ENCODE measurements around the gene CACNA1G.

The CACNA1G gene

DNA sequence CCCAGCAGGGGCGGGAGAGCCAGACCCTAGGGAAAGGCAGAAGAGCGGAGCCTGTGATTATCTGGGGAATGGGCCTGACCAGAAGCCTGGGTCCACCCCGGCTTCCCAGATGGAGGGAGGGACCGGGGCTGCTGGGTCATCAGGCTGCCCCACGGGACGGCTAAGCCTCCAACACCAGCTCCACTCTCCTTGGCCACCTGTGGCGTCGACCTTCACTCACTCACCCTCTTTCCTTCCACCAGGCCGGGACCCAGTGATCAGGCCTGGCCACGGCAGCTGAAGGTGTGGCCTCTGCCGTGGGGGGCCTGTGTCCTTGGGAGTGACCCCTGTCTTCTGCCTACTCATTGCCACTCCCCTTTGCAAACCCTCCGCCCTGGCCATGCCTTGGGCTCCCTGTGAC is 51.8 kb downstream of the CACNA1G start:
- Histone ChIP-seq H3K36me3 (ENCODE audit: control insufficient read depth, insufficient read depth, low read length) (no peaks in the 10 kb centered on the region), H3K27me3 (replicated peaks; ENCODE audit: control insufficient read depth, insufficient read depth, low read length) (peaks cover 1% of the 10 kb centered on the region), H3K4me3 (replicated peaks; ENCODE audit: low read depth, low read length) (no peak overlapping the region)
- TF ChIP-seq CTCF (IDR thresholded peaks at IDR 0.05; ENCODE audit: insufficient read depth, low read length, poor library complexity, severe bottlenecking): no peak
- no peak for DNase-seq (ENCODE audit: extremely low read depth, insufficient read length)

DNA sequence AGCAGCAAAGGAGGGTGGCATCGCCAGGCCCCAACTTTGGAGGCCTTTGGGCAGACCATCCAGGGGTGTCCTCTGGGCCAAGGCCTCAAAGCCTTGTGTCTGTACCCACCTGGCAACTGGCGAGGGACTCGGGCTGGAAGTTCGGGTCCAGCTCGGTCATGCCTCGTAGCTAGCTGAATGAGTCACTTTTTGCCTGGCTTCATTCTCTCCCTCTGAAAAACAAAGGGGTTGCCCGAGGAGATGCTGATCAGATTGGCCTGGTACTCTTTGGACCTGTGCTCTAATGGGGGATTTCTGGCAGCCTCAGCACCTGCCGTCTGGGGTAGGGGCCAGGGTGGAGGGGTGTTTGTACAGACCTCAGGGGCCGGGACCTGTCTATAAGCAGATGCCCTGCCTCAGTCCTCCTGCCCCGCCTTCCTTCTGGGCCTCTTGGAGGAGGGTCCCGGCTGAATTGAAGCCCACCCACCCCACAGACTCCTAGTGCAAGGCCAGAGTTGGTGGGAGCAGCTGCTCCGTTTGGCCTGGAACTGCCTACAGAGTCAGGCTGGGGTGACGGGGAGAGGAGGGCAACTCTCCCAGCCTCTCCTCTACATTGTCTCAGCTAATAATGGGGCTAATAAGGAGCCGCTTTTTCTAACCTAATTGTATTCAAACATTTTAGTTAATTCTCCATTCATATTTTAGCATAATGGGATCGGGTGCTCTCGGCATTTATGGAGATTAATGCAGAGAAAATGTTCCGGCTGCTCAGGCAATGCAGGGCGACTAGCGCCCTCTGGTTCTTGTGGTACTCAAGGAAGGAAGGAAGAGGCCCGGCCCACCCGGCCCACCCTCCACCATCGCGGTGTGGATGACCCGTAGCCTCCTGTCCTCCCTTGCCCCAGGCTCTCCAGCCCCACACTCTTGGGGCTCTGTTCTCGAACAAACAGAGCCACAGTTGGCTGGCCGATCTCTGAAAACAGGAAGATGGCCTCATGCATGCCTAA is 52.8 kb downstream of the CACNA1G start:
- no peak overlapping the region for H3K4me3 ChIP-seq (replicated peaks; ENCODE audit: low read depth, low read length)
- DNase-seq (ENCODE audit: extremely low read depth, insufficient read length): no peak
- TF ChIP-seq CTCF (IDR thresholded peaks at IDR 0.05; ENCODE audit: insufficient read depth, low read length, poor library complexity, severe bottlenecking): peak; percentile 12
- no peaks in the 10 kb centered on the region for H3K36me3 ChIP-seq (ENCODE audit: control insufficient read depth, insufficient read depth, low read length)
- no peaks in the 10 kb centered on the region; the same call in 1 of the 2 replicates for H3K27me3 ChIP-seq (replicated peaks; ENCODE audit: control insufficient read depth, insufficient read depth, low read length)

- TF ChIP-seq CTCF (IDR thresholded peaks at IDR 0.05; ENCODE audit: insufficient read depth, low read length, poor library complexity, severe bottlenecking): no peak
- Histone ChIP-seq H3K4me3 (replicated peaks; ENCODE audit: low read depth, low read length) (no peak overlapping the region), H3K36me3 (ENCODE audit: control insufficient read depth, insufficient read depth, low read length) (no peaks in the 10 kb centered on the region), H3K27me3 (replicated peaks; ENCODE audit: control insufficient read depth, insufficient read depth, low read length) (no peaks in the 10 kb centered on the region; the same call in 1 of the 2 replicates)
- DNase-seq (ENCODE audit: extremely low read depth, insufficient read length): no peak
Observed at GRCh38 chr17:50614471-50615051, 54.0 kb downstream of the CACNA1G start.

DNA sequence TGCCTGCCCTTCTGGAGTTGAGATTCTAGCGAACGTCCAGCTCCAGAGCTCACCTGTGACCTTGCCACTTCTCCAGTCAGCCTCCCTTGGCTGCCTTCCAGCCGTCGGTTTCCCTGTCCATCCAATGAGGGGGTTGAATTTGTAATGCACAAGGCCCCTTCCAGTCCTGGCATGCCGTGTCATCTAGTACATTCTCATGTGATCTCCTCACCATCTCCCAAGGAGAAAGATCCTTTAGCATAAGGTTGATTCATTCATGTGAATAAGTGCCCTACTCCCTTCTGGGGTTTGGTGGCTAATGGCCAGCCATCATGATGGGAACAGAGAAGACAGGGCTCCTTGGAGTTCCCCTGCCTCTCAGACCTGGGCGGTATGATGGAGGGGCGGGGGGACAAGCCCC is 55.3 kb downstream of the CACNA1G start:
- no peak for DNase-seq (ENCODE audit: extremely low read depth, insufficient read length)

DNA sequence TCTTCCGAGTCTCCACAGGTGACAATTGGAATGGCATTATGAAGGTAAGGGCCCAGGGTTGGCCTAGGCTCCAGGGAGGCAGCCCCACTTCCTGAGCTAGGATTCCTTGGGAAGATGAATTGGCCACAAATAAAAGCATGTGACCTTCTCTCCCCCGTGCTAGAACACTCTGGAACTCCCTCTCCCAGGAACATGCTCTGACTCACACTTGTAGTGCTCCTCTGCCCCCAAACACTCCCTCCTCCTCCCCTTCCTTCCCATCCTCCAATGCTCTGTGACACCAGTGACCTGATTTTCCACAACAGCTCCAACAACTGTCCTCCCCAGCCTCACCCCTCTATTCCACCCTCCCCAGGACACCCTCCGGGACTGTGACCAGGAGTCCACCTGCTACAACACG is 57.8 kb downstream of the CACNA1G start:
- H3K27me3 ChIP-seq (replicated peaks; ENCODE audit: control insufficient read depth, insufficient read depth, low read length): no peaks in the 10 kb centered on the region; the same call in 1 of the 2 replicates
- no peak overlapping the region for H3K4me3 ChIP-seq (replicated peaks; ENCODE audit: low read depth, low read length)
- no peak for TF ChIP-seq CTCF (IDR thresholded peaks at IDR 0.05; ENCODE audit: insufficient read depth, low read length, poor library complexity, severe bottlenecking)
- H3K36me3 ChIP-seq (ENCODE audit: control insufficient read depth, insufficient read depth, low read length): no peaks in the 10 kb centered on the region
- DNase-seq (ENCODE audit: extremely low read depth, insufficient read length): no peak

More for the DNA sequence above, 55.3 kb downstream of the CACNA1G start:
- Histone ChIP-seq H3K4me3 (replicated peaks; ENCODE audit: low read depth, low read length) (no peak overlapping the region), H3K36me3 (ENCODE audit: control insufficient read depth, insufficient read depth, low read length) (no peaks in the 10 kb centered on the region), H3K27me3 (replicated peaks; ENCODE audit: control insufficient read depth, insufficient read depth, low read length) (no peaks in the 10 kb centered on the region; the same call in 1 of the 2 replicates)
- TF ChIP-seq CTCF (IDR thresholded peaks at IDR 0.05; ENCODE audit: insufficient read depth, low read length, poor library complexity, severe bottlenecking): no peak

All from GM06990 (cell line).